ENCODE data around the gene SYNPO2. TPM values are rescaled to one million over a fixed set of nuclear protein-coding genes. Genes with fewer than 3 reads are reported as not detected.

SYNPO2 gene
- total and polyA plus RNA-seq, 2 of the 13 experiments (the other 11 are each of a cell fraction or from before 2014, with no cell fraction given) = not detected

- TF ChIP-seq YEATS4 (CRISPR knock-in tag; IDR thresholded peaks at IDR 0.05; ENCODE audit: borderline replicate concordance) (no peak), CSRNP2 (CRISPR knock-in tag; conservative IDR thresholded peaks at IDR 0.05; ENCODE audit: low read depth) (no peak)
Observed at GRCh38 chr4:119068529-119068962, 179.9 kb downstream of the SYNPO2 start (continued).

- no peaks in the 10 kb centered on the region for H3K9me3 ChIP-seq (ENCODE audit: low read length)
- peak overlapping the region; percentile 37; the same call in 1 of the 2 replicates for H3K4me2 ChIP-seq (ENCODE audit: low read depth, low read length)
- intact Hi-C loops (cut with micrococcal nuclease; ENCODE audit: unreplicated experiment) = no loop called here
- H3K27me3 ChIP-seq (ENCODE audit: control insufficient read depth in 1 of 2, insufficient read depth in 2 of 2, low read length in 2 of 2) = no peaks in the 10 kb centered on the region
- BruUV-seq (replicated peaks) = no TSS peak
- ChIA-PET CTCF (ENCODE audit: low intra/inter-chr PET ratio, low total read pairs) (no interaction called here), POLR2A (interaction anchor here (1.2 kb wide), 1 partner anchor 10 kb away, joined by 3 read pairs; no protein-coding TSS in a partner anchor)
- no peak overlapping the region for H3K27ac ChIP-seq (ENCODE audit: extremely low read length, insufficient read depth, low read length)
- H3K9ac ChIP-seq (ENCODE audit: insufficient read depth, low read depth, low read length) = no peak overlapping the region
- no peak overlapping the region for H3K4me3 ChIP-seq (replicated peaks in 1 of 3; ENCODE audit: insufficient read depth in 1 of 3, low read depth in 2 of 3, low read length in 3 of 3)
- no peak overlapping the region for H2AFZ ChIP-seq (ENCODE audit: low read length)
- peaks cover 31% of the 10 kb centered on the region for H3K4me1 ChIP-seq (ENCODE audit: insufficient read depth, low read length)
- FAIRE-seq = no peak
- H3K79me2 ChIP-seq (ENCODE audit: insufficient read depth, low read length) = no peaks in the 10 kb centered on the region
- no peaks in the 10 kb centered on the region for H3K36me3 ChIP-seq (replicated peaks in 1 of 2; ENCODE audit: control insufficient read depth in 1 of 2, insufficient read depth in 2 of 2, low read length in 2 of 2)
- WGBS (ENCODE audit: low lambda C conversion rate) = 4% methylated on average over 4 of the region's 4 CpGs
- no peak for DNase-seq (ENCODE audit: low spot score)
- in situ Hi-C loops (cut with HindIII; ENCODE audit: extremely low pct_ligation_motif_present, low pct_unique_long_range_greater_than_20kb) = no loop called here
- peak; percentile 76 for ATAC-seq
- H4K20me1 ChIP-seq (ENCODE audit: insufficient read depth, low read length) = no peaks in the 10 kb centered on the region
- TF ChIP-seq ATF7 (IDR thresholded peaks at IDR 0.05) (no peak), ATF7 (CRISPR knock-in tag; IDR thresholded peaks at IDR 0.05) (no peak), KAT8 (CRISPR knock-in tag; IDR thresholded peaks at IDR 0.05) (0 out of 2 replicates have a peak, but pooled peaks have one; percentile 29), GATAD2A (CRISPR knock-in tag; IDR thresholded peaks at IDR 0.05) (peak; percentile 33; the same call in 1 of the 2 replicates), ARID5B (CRISPR knock-in tag; IDR thresholded peaks at IDR 0.05) (peak; percentile 47; the same call in 1 of the 2 replicates), ZNF331 (CRISPR knock-in tag; IDR thresholded peaks at IDR 0.05) (0 out of 2 replicates have a peak, but pooled peaks have one; percentile 31), FOXK1 (CRISPR knock-in tag; IDR thresholded peaks at IDR 0.05; ENCODE audit: borderline replicate concordance, low read depth) (0 out of 2 replicates have a peak, but pooled peaks have one; percentile 27), ETV5 (CRISPR knock-in tag; IDR thresholded peaks at IDR 0.05; ENCODE audit: borderline replicate concordance) (peak; percentile 25; the same call in 1 of the 2 replicates), PRMT3 (CRISPR knock-in tag; IDR thresholded peaks at IDR 0.05; ENCODE audit: borderline replicate concordance, low read depth) (no peak), CEBPG (CRISPR knock-in tag; IDR thresholded peaks at IDR 0.05) (peak; percentile 93), SRSF9 (IDR thresholded peaks at IDR 0.05; ENCODE audit: borderline replicate concordance, insufficient read depth, low read depth, low read length, poor library complexity, severe bottlenecking) (no peak), FOXA3 (CRISPR knock-in tag; IDR thresholded peaks at IDR 0.05) (peak; percentile 35; the same call in 1 of the 2 replicates), FOSL2 (CRISPR knock-in tag; IDR thresholded peaks at IDR 0.05) (peak; percentile 33; the same call in 1 of the 2 replicates), BCL6 (CRISPR knock-in tag; IDR thresholded peaks at IDR 0.05) (peak; percentile 28; the same call in 1 of the 2 replicates), CEBPB (IDR thresholded peaks at IDR 0.05; ENCODE audit: borderline replicate concordance, low read depth, low read length) (peak; percentile 82), JUN (CRISPR knock-in tag; IDR thresholded peaks at IDR 0.05) (no peak), SOX13 (IDR thresholded peaks at IDR 0.05) (no peak), SOX13 (CRISPR knock-in tag; conservative IDR thresholded peaks at IDR 0.05 in 1 of 2, IDR thresholded peaks at IDR 0.05 in 1 of 2) (peak in 1 of 2 experiments; percentile 50; a peak in 1 of 4 replicates)
Observed at GRCh38 chr4:119070301-119070700, 181.6 kb downstream of the SYNPO2 start.

All from HepG2 (cell line).